Left lobe of liver (tissue), 2 donors: ENCODE measurements around the gene RPL10A. TPM values are rescaled to one million over a fixed set of nuclear protein-coding genes. Genes with fewer than 3 reads are reported as not detected.
"Not testable (repeated sequence)": the region's sequence is repeated elsewhere in the genome, so short reads cannot be mapped to it uniquely, and the experiment has no call there.

Experiments used
- ATAC-seq: fragments of 200-7000 bp; cut with Tn5 transposase; one replicate; pipeline ENCODE4 v1.9.1; 2020; ENCODE audit warnings: mild to moderate bottlenecking, moderate library complexity
- DNase-seq: peaks from one replicate; pipeline ENCODE4 v3.0.0-alpha.2; 2020; ENCODE audit warnings: low spot score
- total RNA-seq: library from RNA; stranded (reverse); gene quantifications from one replicate; pipeline ENCODE4 v1.2.1, GENCODE V29; 2021
- donor health status: DM: no; HTN: no; CAD: no; lungs with moderate emphysema.
- donor health status: DM: no; HTN: yes; CAD: no.

RPL10A gene
- total RNA-seq: 411 TPM

DNA sequence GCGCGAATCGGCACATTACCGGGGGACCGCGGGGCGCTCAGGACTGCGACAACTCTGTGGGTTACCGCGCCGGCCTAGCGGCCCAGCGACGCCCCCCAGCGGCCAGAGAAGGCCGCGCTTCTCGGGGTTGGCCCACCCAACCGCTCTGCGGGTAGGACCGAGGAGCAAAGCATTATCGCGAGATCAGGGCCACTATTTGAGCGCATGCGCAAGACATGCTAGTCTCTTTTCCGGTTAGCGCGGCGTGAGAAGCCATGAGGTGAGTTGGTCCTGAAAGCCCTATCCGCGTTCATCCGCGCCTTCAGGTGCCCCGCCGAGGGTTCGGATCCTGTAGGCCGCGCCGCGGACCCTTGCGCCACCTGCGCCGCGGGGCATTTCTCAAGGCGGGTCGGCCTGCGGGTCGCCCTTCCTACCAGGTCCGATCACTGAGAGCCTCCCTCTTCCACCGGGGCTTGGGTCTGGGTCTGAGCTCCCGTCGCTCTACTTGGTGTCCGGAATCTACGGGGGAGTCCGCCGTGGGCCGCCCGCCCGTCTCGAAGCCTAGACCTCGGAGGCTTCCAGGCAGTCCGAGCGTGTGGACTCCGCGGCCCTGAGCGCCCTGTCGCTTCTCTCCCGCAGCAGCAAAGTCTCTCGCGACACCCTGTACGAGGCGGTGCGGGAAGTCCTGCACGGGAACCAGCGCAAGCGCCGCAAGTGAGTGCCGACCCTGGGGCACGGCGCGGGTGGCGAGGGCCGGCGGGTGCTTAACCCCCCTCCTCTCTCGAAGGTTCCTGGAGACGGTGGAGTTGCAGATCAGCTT, at the start of gene RPL10A:
Gene RPL10A, plus strand, starts transcription at position 221 of the 799 bp plus-strand sequence. Its CDS starts 34 bp downstream, at position 255.
- DNase-seq: peak; percentile 98
- ATAC-seq: peak; percentile 91

DNA sequence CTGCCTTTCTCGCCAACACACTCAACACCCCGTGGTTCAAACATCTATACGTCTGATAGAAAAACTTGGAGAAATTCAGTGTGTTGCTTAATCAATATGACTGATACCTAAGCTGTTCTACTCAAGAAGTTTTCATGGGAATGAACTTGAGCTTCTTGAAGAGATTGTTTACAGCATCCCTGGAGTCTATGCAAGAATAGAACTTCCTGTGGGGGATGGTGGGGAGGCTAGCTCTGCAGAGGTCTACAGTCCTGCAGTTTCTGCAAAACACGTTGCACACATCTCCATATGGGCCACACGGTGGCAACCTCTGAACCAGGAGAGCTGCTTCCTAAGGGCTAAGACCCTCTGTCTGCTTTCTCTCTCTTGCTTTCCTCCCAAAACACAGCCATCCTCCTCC, 48.8 kb upstream of the RPL10A start:
- DNase-seq (no peak), ATAC-seq (no peak)

DNA sequence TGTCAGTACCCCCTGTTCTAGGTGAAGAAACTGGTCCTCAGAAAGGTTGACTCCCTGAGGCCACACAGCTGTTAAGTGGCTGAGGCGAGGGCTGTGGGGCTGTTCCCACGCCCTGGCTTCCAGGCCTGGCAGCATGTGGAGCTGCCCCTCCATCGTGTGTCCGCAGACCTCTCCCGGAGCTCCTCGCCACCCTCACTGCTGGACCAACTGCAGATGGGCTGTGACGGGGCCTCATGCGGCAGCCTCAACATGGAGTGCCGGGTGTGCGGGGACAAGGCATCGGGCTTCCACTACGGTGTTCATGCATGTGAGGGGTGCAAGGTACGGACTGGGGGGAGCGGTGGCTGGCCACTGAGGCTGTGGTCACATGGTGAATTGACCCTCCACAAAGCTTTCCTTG, 48.2 kb upstream of the RPL10A start:
- DNase-seq (no peak), ATAC-seq (no peak)

DNA sequence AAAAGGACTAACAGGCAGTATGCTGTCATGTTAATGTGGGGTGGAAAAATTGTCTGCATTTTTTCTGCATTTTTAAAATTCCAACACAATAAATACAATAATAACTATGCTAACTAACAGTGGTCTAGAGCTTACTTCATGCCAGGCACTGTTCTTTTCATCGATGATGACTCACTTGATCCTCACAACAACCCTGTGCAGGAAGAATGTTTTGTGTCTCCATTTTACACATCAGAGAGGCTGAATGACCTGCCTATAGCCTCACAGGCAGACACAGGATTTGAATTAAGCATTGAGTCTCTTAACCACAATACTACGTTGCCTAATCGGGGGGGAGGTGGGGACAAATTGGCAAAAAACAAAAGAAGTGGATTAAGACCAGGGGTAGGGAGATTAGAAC, 42.9 kb upstream of the RPL10A start:
- DNase-seq (no peak), ATAC-seq (no peak)

DNA sequence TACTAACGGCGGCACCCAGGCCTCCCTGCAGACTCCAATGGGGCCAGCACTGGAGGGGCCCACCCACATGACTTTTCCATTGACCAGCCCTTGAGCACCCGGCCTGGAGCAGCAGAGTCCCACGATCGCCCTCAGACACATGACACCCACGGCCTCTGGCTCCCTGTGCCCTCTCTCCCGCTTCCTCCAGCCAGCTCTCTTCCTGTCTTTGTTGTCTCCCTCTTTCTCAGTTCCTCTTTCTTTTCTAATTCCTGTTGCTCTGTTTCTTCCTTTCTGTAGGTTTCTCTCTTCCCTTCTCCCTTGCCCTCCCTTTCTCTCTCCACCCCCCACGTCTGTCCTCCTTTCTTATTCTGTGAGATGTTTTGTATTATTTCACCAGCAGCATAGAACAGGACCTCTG, 42.1 kb upstream of the RPL10A start:
- peak; percentile 8 for ATAC-seq
- no peak for DNase-seq

DNA sequence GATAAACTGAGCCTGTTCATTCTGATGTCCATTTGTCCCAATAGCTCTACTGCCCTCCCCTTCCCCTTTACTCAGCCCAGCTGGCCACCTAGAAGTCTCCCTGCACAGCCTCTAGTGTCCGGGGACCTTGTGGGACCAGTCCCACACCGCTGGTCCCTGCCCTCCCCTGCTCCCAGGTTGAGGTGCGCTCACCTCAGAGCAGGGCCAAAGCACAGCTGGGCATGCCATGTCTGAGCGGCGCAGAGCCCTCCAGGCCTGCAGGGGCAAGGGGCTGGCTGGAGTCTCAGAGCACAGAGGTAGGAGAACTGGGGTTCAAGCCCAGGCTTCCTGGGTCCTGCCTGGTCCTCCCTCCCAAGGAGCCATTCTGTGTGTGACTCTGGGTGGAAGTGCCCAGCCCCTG, 40.8 kb upstream of the RPL10A start:
- no peak for ATAC-seq
- DNase-seq: no peak

DNA sequence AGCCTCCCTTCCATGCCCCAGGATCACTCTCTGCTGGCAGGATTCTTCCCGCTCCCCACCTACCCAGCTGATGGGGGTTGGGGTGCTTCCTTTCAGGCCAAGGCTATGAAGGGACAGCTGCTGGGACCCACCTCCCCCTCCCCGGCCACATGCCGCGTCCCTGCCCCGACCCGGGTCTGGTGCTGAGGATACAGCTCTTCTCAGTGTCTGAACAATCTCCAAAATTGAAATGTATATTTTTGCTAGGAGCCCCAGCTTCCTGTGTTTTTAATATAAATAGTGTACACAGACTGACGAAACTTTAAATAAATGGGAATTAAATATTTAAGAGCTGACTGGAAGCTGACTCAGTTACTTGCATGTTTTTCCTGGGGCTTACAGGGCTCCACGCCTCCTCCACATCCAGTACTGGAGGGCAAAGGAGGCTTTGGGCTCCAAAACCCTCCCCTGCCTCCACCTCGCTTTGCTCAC, 40.3 kb upstream of the RPL10A start:
- DNase-seq (no peak), ATAC-seq (peak; percentile 3)

DNA sequence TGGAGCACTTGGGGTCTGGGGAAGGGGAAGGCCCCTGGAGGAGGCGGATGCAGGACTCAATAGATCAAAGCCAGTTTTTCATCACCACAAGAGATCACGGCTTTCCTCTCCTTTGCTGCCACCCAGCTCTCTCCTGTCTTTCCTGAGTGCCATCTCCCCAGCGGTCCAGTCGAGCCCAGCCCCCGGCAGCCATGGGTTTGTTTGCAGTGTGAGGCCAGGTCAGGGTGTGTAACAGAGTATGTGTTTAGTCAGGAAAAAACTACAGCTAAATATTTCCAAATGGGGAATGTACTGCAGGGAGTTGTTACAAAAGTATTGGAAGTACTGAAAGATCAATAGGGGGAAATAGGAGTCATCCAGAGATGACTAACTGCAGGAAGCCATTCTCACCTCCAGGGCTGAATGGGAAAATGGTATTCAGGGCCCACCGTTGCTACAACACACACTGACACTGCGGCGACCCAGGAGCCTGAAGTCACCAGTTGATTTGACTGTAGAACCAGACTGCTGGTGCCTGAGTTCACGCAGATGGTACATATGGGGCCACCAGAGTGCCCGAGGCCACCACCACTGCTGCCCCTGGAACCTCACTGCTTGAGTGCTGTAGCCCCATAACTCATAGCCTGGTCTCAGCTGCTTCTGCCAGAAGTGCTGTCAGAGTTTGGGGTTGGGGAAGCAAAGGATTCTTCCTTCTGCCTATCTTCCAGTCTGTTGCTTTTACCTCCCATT, 39.6 kb upstream of the RPL10A start:
- peak; percentile 89 for ATAC-seq
- peak; percentile 75 for DNase-seq

DNA sequence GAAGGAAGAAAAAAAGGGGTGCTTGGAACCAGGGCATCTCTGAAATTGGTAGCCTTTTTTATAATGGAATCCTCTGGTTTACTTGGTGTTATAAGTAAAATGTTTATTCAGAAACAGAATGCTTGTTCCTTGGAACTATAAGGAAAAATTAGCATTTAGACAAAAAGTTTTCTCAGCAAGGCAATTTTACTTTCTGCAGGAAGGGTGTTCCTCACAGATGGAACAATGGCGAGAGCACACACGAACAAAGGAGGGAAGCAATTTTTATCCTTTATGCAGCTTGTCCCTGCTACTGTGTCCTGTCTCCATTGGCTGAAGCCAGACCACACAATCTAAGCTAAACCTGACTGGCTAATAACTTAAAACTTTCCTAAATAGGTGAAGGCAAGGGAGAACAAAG, 38.7 kb upstream of the RPL10A start:
- no peak for ATAC-seq
- DNase-seq: no peak

DNA sequence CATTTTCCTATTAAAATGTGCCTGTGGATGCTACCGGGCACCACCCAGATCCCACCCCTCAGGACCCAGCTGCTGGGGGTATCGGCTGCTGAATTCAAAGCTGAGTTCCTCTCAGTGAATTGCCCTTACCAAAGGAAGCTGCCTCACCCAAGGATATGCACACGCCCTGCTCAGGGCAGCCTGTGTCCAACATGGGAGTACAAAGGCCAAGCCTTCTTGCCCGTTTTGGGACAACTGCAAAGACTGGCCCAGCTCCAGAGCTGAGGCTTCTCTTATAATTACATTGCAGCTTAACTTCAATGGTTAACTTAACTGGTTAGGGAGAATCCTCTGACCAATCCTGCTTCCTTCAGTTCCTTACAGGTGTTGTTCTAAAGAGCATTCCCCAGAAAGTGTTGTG, 35.9 kb upstream of the RPL10A start:
- no peak for DNase-seq
- peak; percentile 62 for ATAC-seq

DNA sequence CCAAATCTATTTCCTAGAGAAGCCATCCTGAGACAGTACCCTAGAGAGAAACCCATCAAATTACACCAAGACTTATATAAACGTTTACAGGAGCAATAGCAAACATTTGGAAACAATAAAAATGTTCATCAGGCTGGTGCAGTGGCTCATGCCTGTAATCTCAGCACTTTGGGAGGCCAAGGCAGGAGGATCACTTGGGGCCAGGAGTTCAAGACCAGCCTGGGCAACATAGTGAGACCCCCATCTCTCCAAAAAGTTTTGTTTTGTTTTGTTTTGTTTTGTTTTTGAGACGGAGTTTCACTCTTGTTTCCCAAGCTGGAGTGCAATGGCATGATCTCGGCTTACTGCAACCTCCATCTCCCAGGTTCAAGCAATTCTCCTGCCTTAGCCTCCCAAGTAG, 35.5 kb upstream of the RPL10A start:
- DNase-seq, ATAC-seq: not testable (repeated sequence)

DNA sequence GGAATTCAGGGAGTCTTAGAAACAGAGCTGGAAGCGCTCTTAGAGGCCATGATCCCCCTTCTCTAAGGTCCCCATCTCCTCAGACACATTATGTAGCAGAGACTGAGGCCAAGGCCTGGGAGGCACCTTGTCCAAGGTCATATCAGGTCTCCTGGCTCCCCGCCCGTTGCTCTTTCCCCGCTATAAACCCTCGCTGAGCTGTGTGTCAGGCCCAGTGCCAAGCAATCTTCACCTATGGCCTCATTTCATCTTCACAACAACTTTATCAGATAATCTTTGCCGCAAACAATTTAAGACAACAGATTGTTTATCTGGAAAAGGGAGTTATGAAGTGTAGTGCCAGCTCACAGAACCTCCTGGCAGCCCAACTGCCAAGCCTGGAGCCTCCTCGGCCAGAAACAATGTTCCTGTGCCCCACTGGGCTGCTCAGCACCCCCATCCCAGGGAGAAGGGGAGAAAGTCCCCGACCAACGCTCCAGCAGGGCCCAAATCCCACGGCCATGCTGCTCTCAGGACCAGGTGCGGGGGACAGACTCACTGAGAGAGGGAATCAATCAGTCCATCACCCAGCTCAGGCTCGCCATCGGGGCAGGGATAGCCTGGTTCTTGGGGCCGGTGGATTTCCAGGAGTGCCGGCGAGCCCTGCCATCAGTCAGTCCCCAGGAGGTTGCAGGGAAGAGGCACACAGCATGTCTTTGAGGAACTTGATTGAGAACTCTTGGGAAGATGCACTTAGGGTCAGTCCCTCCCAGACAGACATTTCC, 32.9 kb upstream of the RPL10A start:
- DNase-seq: no peak
- peak; percentile 66 for ATAC-seq

DNA sequence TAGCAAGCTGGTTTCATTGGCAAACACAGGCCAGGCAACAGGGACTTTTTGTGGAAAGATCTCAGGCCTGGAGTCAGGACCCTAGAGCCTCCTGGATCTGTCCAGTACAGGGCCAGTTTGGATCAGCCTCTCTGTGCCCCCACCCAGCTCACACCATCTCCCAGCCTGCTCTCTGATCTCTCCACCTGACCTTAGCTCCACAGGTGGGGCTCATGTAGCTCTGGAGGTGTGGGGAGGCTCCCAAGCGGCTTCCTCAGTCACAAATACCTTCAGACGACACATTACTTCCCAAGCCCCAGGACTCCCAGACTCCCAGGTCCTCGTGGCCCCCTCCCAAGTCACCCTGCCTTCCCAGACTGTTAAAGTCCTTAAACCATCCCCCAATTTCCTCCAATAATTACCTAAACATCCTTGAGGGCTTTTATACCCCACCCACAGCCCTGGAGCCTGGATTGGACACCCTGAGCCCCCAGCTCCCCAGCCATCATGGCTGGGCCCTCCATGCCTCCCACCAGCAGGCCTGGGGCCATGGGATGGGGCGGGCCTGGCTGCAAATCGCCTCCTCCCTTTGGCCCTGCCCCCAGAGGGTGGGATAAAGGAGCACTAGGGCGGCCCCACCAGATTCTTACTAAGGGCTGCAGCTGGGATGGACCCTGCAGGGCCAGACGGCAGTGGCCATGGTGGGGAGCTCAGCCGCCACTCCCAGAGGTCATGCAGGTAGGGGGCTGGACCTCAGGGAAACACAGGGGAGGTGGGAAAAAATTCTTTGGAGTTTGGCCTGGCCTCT, 31.9 kb upstream of the RPL10A start:
- ATAC-seq (no peak), DNase-seq (no peak)

DNA sequence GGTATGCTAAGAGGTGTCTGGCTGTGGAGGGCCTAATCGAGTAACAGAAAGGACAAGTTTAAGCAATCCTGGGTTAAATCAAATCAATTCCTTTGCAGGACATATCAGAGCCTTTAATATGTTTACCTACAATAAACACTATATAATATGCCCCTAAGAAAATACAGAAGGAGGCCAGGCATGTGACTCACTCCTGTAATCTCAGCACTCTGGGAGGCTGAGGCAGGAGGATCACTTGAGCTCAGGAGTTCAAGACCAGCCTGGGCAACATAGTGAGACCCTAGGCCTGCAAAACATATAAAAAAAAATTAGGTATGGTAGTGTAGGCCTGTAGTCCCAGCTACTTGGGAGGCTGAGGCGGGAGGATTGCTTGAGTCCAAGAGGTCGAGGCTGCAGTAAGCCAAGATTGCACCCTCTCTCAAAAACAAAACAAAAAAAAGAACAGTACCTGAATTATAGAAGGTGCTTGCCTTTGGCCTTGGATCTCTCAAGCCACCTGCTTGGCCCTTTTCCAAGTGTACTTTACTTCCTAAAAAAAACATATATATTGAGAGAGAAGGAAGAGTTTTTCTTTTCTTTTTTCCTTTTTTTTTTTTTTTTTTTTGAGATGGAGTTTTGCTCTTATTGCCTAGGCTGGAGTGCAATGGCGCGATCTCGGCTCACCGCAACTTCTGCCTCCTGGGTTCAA, 29.7 kb upstream of the RPL10A start:
- not testable (repeated sequence) for DNase-seq

DNA sequence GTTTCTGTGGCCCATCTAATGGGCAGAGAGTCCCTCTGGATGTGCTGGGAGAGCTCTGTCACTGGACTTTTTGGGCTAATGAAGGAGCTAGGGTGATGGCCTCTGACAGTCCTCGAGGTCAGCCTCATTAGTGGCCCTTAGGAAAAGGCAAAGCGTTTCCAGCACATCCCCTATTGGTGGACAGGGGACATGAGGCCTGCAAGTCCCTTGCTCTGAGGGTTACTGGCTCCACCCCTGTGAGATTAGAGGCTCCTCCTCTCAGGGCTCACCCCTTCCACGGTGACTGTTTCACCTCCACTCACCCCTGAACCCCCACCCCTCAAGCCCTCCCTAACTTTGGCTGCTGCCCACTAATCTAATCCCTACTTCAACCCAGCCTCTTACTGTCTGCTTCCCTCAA, 28.9 kb upstream of the RPL10A start:
- no peak for ATAC-seq
- no peak for DNase-seq

More for the DNA sequence above, 29.7 kb upstream of the RPL10A start:
- not testable (repeated sequence) for ATAC-seq

DNA sequence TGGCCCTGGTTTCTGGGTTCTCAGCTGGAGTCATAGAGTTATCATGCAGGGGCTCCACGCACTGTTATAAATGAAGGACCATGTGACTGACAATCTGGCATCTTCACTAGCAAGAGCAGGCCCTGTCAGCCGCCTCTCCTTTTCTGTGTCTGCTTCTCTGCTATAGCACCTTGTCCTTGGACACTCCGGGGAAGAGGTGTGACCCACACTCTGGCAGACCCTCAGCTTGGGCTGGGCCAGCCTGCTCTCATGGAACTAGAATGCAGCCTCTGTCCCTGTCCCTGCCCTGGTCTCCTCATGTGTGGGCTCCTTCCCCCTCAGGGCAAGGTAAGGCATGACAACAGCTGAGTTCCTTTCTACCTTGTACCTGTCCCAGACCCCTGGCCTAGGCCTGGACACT, 27.0 kb upstream of the RPL10A start:
- ATAC-seq (no peak), DNase-seq (no peak)

DNA sequence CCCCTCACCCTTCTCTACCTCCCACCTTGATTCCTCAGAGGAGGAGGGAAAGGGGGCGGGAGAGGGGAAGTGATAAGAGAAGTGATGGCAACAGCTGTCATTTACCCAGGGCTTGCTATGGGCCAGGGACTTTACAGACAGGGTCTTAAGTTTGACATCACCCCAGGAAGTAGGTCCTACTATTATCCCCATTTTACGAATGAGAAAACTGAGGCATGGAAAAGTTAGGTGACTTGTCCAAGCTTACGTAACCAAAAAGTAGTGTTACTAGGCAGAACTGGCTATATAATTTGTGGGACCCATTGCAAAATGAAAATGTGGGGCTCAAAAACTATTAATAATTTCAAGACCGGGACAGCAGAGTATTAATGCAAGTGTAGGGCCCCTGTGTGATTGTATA, 26.6 kb upstream of the RPL10A start:
- DNase-seq: no peak
- ATAC-seq: no peak

DNA sequence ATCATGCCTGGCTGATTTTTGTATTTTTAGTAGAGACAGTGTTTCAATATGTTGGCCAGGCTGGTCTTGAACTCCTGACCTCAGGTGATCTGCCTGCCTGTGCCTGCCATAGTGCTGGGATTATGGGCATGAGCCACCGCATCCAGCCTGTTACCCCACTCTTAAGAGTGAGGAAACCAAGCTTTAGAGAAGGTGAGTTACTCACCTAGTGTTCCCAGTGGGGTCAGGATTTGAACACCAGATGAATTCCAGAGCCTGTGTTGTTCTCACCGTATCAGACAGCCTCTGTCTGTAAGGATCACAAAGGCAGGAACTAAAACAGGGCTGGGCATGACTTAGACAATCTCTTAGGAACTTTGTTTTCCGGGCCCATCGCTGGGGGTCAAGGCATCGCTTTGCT, 25.5 kb upstream of the RPL10A start:
- no peak for DNase-seq
- ATAC-seq: no peak

DNA sequence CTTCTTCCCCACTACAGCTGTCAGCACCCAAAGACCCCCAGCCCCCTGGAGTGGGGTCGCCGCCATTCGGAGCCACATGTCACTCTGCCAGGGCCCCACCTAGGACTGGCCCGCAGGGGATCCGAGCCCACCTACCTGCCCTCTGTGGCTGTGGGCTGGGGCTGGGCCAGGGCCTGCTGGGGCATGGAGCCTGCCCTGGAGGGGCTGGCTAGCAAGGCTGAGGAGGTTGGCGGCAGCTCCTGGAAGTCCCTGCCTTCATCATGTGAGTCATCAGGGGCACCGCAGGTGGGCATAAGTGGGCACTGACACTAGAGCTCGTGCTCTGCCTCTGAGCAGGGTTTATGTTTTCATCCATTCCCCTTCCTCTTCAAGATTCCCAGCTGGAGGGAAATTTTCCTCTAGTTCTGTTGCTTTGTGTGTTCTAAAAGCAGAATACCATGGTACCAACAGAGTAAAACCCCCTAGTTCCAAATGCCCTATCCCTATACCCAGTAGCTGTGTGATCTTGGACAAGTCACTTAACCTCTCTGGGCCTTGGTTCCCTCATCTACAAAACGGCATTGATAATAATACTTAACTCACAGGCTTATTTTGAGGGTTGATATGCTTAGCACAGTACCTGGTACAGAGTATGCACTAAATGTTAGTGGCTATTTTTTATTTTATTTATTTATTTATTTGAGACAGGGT, 24.7 kb upstream of the RPL10A start:
- ATAC-seq (no peak), DNase-seq (no peak)
